Loucy (cell line): ENCODE data around the gene MAD2L1BP.

Experiments
- CTCF ChIP-seq: fragments of 200-600 bp; sonication (generic); conservative IDR thresholded peaks from 2 replicates; pipeline ENCODE4 v1.5.1; 2014; ENCODE audit warnings: mild to moderate bottlenecking, antibody characterized with exemption, low read length
- EZH2phosphoT487 ChIP-seq: fragments of 200-600 bp; IDR thresholded peaks from 2 replicates; pipeline ENCODE4 v1.6.1; 2018; ENCODE audit warnings: antibody characterized with exemption, mild to moderate bottlenecking, moderate library complexity, borderline replicate concordance

DNA sequence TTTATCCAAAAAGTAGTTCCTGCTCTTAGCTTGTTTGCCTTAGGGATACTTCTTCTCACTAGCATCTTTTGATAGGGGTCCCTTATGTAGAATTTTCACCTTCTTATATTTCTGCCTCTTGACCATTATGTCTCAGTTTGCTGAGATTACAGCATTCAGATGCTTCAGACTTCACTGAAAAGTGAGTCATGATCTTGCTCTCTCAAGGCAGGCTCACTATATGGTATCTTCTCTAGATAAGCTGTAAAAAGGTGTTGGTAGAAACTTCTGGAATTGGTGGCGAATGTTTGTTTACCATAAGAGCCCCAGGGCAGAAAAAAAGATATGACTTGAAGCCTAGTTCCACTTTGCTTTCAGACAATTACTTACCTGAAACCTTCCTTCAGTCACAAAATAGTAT lies 26.2 kb upstream of the MAD2L1BP start:
- TF ChIP-seq CTCF (no peak), EZH2phosphoT487 (no peak)
